GM12878 (cell line): ENCODE data around the gene HSF5. TPM values are rescaled to one million over a fixed set of nuclear protein-coding genes. Genes with fewer than 3 reads are reported as not detected.

Experiments
- ATAC-seq: fragments of 200-7000 bp; cut with Tn5 transposase; 3 replicates; pipeline ENCODE4 v1.9.1; 2020; ENCODE audit warnings: mild to moderate bottlenecking, moderate library complexity
- BruUV-seq: library from RNA; stranded (reverse); fragments of 400-500 nt; replicated peaks from 2 replicates; lab custom pipeline; 2021; lab: Mats Ljungman, UMichigan
- CTCF ChIA-PET: fragments of 300-600 bp; sonication (Branson Sonifier 250); formaldehyde crosslinking; extraction: SDS; loops from one replicate; lab custom pipeline; 2021; ENCODE audit warnings: inconsistent platforms; lab: Yijun Ruan, JAX
- POLR2A ChIA-PET: fragments of 350-600 bp; formaldehyde crosslinking; extraction: SDS; loops from one replicate; lab custom pipeline; 2021; ENCODE audit warnings: inconsistent platforms; lab: Charles Lee
- RAD21 ChIA-PET: fragments of 300-600 bp; sonication (Branson Sonifier 250); formaldehyde crosslinking; loops from one replicate; lab custom pipeline; 2023; ENCODE audit warnings: antibody characterized with exemption; ENCODE audit not compliant: unreplicated experiment; lab: Charles Lee
- SMC1A ChIA-PET: fragments of 300-600 bp; sonication (Branson Sonifier 250); formaldehyde crosslinking; loops from one replicate; lab custom pipeline; 2023; ENCODE audit not compliant: unreplicated experiment, uncharacterized antibody; lab: Charles Lee
- DNase-seq: peaks from one replicate; pipeline ENCODE4 v3.0.0-alpha.2; 2011; ENCODE audit warnings: low read depth, low spot score
- FAIRE-seq: peaks from 3 replicates; lab custom pipeline; 2011; peaks lifted over from hg19 to GRCh38; lab: Jason Lieb, UNC
- H2AFZ ChIP-seq: 2 replicates; pipeline ENCODE4 v1.6.0; 2011; ENCODE audit warnings: low read depth, low read length, control low read depth; ENCODE audit not compliant: control insufficient read depth
- H3K27ac ChIP-seq: 2 replicates; pipeline ENCODE4 v1.5.1; 2011; ENCODE audit warnings: control low read depth; ENCODE audit not compliant: control insufficient read depth, insufficient read depth
- H3K27me3 ChIP-seq, 2 experiments: replicated peaks in 1 of 2; 2 replicates each; pipeline versions ENCODE4 v1.6.0 to v1.6.1; 2011; ENCODE audit warnings: low read length in 1 of 2; ENCODE audit not compliant: control insufficient read depth in 2 of 2, insufficient read depth in 2 of 2
- H3K36me3 ChIP-seq, 2 experiments: 2 replicates each; pipeline ENCODE4 v1.5.1; 2011; ENCODE audit warnings: low read length in 1 of 2; ENCODE audit not compliant: control insufficient read depth in 2 of 2, insufficient read depth in 2 of 2
- H3K4me1 ChIP-seq: 2 replicates; pipeline ENCODE4 v1.6.1; 2011; ENCODE audit warnings: mild to moderate bottlenecking, low read length, moderate library complexity, mixed read lengths; ENCODE audit not compliant: control insufficient read depth, insufficient read depth
- H3K4me2 ChIP-seq: 2 replicates; pipeline ENCODE4 v1.6.0; 2011; ENCODE audit warnings: control low read depth; ENCODE audit not compliant: control insufficient read depth, insufficient read depth
- H3K4me3 ChIP-seq: fragments of 200-600 bp; sonication (generic); 2 replicates; pipeline ENCODE4 v1.5.1; 2016
- H3K79me2 ChIP-seq: 2 replicates; pipeline ENCODE4 v1.6.0; 2011; ENCODE audit warnings: low read length; ENCODE audit not compliant: control insufficient read depth, insufficient read depth
- H3K9ac ChIP-seq: 2 replicates; pipeline ENCODE4 v1.8.0; 2011; ENCODE audit warnings: low read length, control low read depth, mixed read lengths; ENCODE audit not compliant: control insufficient read depth, insufficient read depth
- H3K9me3 ChIP-seq: replicated peaks from 3 replicates; pipeline ENCODE4 v1.5.1; 2011; ENCODE audit warnings: mild to moderate bottlenecking, low read length; ENCODE audit not compliant: control insufficient read depth, insufficient read depth
- H4K20me1 ChIP-seq: 2 replicates; pipeline ENCODE4 v1.6.0; 2011; ENCODE audit not compliant: control insufficient read depth, insufficient read depth
- CHD2 ChIP-seq: IDR thresholded peaks from 2 replicates; pipeline ENCODE4 v1.6.1; 2011; ENCODE audit warnings: low read depth, low read length, improper control_type of control experiment, borderline replicate concordance
- IRF3 ChIP-seq: fragments of 450-650 bp; IDR thresholded peaks from 2 replicates; pipeline ENCODE4 v1.6.1; 2014; ENCODE audit warnings: mild to moderate bottlenecking
- NFIC ChIP-seq: IDR thresholded peaks from 2 replicates; pipeline ENCODE4 v1.6.1; 2012; ENCODE audit warnings: low read depth, mild to moderate bottlenecking, inconsistent platforms, low read length, moderate library complexity
- ZBED1 ChIP-seq: IDR thresholded peaks from 2 replicates; pipeline ENCODE4 v1.6.1; 2016; ENCODE audit warnings: borderline replicate concordance
- ZBTB11 ChIP-seq: fragments of 450-650 bp; formaldehyde crosslinking; IDR thresholded peaks from 2 replicates; pipeline ENCODE4 v1.5.0; 2022; ENCODE audit warnings: mild to moderate bottlenecking, missing genetic modification characterization
- ZNF217 ChIP-seq: fragments of 450-650 bp; IDR thresholded peaks from 2 replicates; pipeline ENCODE4 v1.6.1; 2017; ENCODE audit warnings: antibody characterized with exemption, mild to moderate bottlenecking
- WGBS: methylation state at CpG from one replicate; pipeline ENCODE4 v1.1.6; 2016; ENCODE audit warnings: low lambda C conversion rate; ENCODE audit not compliant: insufficient replicate concordance, insufficient coverage; ENCODE audit errors: missing lambda C conversion rate; 5-methylcytosine and 5-hydroxymethylcytosine counted together
- in situ Hi-C: fragments of 300-500 bp; cut with MboI; formaldehyde crosslinking; loops from 9 replicates; pipeline ENCODE4 v1.14.3; 2018; ENCODE audit warnings: mixed read lengths
- intact Hi-C: fragments of 100-400 bp; cut with micrococcal nuclease; formaldehyde crosslinking; loops from one replicate; pipeline ENCODE4 v1.14.2; 2022; ENCODE audit not compliant: unreplicated experiment
- polyA plus RNA-seq, 11 experiments: library from polyadenylated mRNA; depleted of rRNA in 4 of 11; unstranded in 6 of 11; stranded (reverse) in 5 of 11; fragments of >200 nt; fragmentation: Nextera tagmentation in 4 of 11; fragmentation: Illumina TruSeq in 1 of 11; extraction: Ambion mirVana in 4 of 11; extraction: Trizol in 1 of 11; gene quantifications; 1 replicate in 1 of 11; 2 replicates in 10 of 11; pipeline versions ENCODE4 v1.2.1 to v1.2.3, GENCODE V29; 2011 to 2016; ENCODE audit warnings: inconsistent platforms in 2 of 11, missing spikeins in 2 of 11, low read depth in 1 of 11
- total RNA-seq, 4 experiments: library from RNA; depleted of rRNA in 3 of 4; stranded (reverse); fragments of >200 nt in 3 of 4; fragmentation: Illumina TruSeq in 1 of 4; extraction: Trizol in 1 of 4; gene quantifications; 2 replicates each; pipeline versions ENCODE4 v1.2.1 to v1.2.3, GENCODE V29; 2013 to 2021

The HSF5 gene
- total and polyA plus RNA-seq, 10 of the 15 experiments (the other 5 are each of a cell fraction or from before 2014, with no cell fraction given), result 0.02 to 0.18 (median 0.06) TPM; not detected in 4

- no peaks in the 10 kb centered on the region for H3K27me3 ChIP-seq
- 91% methylated on average over 5 of the region's 5 CpGs for WGBS
- in situ Hi-C loops (no loop called here), intact Hi-C loops (no loop called here)
- SMC1A ChIA-PET, result interaction anchor here (1.0 to 7.5 kb wide), 4 partner anchors 12 to 35 kb away, joined by 3 to 74 read pairs (median 18); partner anchors contain the start of gene RNF43
- POLR2A ChIA-PET, result interaction anchor here (1.1 to 5.9 kb wide), 5 partner anchors 16 to 37 kb away, joined by 3 to 29 read pairs (median 3); partner anchors contain the start of genes RNF43 and SUPT4H1
- no peaks in the 10 kb centered on the region for H4K20me1 ChIP-seq
- ATAC-seq (no peak), FAIRE-seq (no peak), DNase-seq (no peak)
- H3K36me3 ChIP-seq, result no peaks in the 10 kb centered on the region; a peak in 1 of 4 replicates
- H3K79me2 ChIP-seq, result peaks cover 4% of the 10 kb centered on the region
- CTCF ChIA-PET, result interaction anchor here (0.7 to 3.6 kb wide), 10 partner anchors 8 to 131 kb away, joined by 3 to 17 read pairs (median 4); partner anchors contain the start of genes RNF43 and SUPT4H1
- no peaks in the 10 kb centered on the region for H3K9me3 ChIP-seq
- TF ChIP-seq CHD2, result no peak
- TF ChIP-seq ZNF217, result no peak
- no peak for TF ChIP-seq ZBTB11
- no peak for TF ChIP-seq ZBED1
- TF ChIP-seq IRF3, result no peak
- no peak for TF ChIP-seq NFIC
- no peak overlapping the region for H3K4me2 ChIP-seq
- no peak overlapping the region for H2AFZ ChIP-seq
- no peak overlapping the region for H3K9ac ChIP-seq
- H3K4me3 ChIP-seq, result no peak overlapping the region
- BruUV-seq, result no TSS peak
- H3K27ac ChIP-seq, result no peak overlapping the region
- H3K4me1 ChIP-seq, result peaks cover 19% of the 10 kb centered on the region
- RAD21 ChIA-PET, result interaction anchor here (8.4 kb wide), 1 partner anchor 35 kb away, joined by 70 read pairs; the partner anchor contains the start of gene RNF43
These were observed 107.7 kb downstream of the HSF5 start for GRCh38 chr17:58380207-58381123.
